DLD1 (cell line): ENCODE measurements around the gene GRM8.
"Not testable (repeated sequence)": the region's sequence is repeated elsewhere in the genome, so short reads cannot be mapped to it uniquely, and the experiment has no call there.

Experiments
- in situ Hi-C: cut with HindIII; loops from 2 replicates; pipeline ENCODE4 v1.10.0; 2017; ENCODE audit warnings: low sequenced_read_pairs

GRM8 gene

GRCh38 chr7:126685018-126685573 is 567.6 kb downstream of the GRM8 start:
- in situ Hi-C loops: no loop called here

GRCh38 chr7:126682176-126682575 is 570.6 kb downstream of the GRM8 start:
- in situ Hi-C loops: no loop called here

DNA sequence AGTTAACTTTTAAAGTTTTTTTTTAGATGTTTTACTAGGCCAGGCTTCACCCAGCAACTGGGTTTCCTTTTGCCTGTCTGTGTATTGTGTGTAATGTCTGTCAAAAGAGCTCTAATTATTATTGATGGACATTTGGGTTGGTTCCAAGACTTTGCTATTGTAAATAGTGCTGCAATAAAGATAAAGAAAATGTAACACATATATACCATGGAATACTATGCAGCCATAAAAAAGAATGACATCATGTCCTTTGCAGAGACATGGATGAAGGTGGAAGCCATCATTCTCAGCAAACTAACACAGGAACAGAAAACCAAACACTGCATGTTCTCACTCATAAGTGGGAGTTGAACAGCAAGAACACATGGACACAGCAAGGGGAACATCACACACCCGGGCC is 584.0 kb downstream of the GRM8 start:
- in situ Hi-C loops: not testable (repeated sequence)

- in situ Hi-C loops: no loop called here
These were observed 584.4 kb downstream of the GRM8 start for GRCh38 chr7:126668367-126668752.

DNA sequence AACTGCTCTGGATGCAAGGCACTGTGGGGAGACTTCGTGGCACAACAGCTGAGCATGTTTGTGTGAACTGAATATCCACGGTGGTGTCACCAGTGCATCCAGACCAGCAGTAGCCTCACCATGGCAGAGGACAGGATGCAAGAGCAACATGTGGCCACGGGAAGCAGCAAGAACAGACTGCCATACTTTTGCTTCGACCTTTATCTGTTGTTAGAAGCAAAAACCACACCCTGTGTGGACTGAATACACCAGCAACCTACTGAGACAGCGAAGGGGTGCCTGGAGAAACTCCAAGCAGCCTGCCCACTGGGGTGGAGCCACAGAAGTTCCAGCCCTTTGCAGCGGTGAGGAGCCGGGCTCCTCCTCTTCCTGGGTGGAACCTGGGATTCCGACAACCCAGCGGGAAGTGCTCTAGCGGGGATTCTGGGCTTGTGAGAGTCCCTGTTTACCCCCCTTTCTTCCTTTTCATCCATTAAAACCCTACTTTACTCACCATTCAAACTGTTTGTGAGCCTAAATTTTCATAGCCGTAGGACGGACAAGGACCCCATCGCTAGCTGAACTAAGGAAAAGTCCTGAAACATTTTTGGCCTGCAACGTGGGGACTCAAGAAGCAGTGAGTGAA is 584.9 kb downstream of the GRM8 start:
- in situ Hi-C loops: no loop called here

DNA sequence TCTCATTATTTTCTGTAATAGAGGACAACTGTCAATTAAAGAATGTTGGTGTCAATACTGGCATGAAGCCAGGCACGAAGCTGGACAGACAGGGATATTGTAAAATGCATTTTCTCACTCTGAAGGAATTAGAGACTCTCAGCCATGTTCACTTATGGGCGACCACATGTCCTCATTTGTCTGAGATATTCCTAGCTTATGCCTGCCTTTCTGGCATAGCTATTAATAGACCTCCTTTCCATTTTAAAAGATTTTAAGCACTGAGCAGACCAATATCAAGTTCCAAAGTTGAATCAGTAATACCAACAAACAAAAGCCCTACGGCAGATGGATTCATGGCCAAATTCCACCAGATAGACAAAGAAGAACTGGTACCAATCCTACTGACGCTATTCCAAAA is 589.9 kb downstream of the GRM8 start:
- in situ Hi-C loops: no loop called here

DNA sequence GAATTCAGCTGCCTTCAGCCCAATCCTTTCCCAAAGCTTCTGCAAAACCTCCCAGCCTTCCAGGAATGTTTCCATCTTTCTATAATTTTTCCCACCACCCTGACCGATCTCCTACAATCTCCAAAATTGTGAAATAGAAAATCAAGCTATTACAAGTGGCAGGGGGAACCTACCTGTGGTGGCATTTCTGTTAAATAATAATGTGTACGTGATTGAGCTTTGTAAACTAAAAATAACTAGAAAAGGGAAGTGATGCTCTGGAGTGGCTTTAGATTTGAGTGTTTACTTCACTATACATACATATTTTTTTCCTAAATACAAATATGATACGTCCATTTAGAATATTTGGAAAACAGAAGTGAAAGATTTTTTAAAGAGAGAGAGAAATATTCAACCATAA is 593.6 kb downstream of the GRM8 start:
- in situ Hi-C loops: no loop called here

DNA sequence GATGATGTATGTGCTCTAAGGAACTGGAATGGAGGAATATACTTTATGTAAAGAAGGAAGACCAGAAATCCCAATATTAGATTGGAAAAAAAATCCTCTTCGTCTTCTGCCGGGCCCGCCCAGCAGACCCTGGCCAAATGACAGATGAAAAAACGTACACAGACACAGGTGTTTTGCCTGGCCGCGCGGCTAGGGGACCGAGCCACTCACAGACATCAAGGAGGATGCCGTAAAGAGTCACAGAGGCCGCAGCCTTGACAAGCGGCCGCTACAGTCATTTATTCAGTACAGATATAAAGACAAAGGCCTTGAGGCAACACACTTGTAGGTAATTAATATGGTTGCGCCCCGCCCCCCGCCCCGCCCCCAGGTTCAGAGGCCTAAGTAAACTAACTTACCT is 594.1 kb downstream of the GRM8 start:
- in situ Hi-C loops: no loop called here

- in situ Hi-C loops: no loop called here
These were observed 595.0 kb downstream of the GRM8 start for GRCh38 chr7:126657599-126658358.

GRCh38 chr7:126657137-126657536 is 595.6 kb downstream of the GRM8 start:
- in situ Hi-C loops: no loop called here

DNA sequence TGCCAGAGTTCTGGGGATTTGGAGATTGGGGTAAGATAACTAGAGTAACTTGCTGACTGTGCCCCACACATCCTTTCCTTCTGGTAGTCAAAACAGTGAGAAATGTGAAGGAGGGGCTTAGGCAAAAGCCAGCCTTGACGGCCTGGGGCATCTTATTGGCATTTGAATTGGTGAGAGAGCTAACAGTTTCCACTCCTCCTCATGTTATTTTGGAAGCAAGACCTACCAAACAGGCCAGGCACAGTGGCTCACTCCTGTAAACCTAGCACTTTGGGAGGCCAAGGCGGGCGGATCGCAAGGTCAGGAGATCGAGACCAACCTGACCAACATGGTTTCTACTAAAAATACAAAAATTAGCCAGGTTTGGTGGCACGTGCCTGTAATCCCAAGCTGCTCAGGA is 596.6 kb downstream of the GRM8 start:
- in situ Hi-C loops: no loop called here

- in situ Hi-C loops: no loop called here
These were observed 615.2 kb downstream of the GRM8 start for GRCh38 chr7:126637538-126637937.

- in situ Hi-C loops: no loop called here
These were observed 617.2 kb downstream of the GRM8 start for GRCh38 chr7:126635545-126635944.

DNA sequence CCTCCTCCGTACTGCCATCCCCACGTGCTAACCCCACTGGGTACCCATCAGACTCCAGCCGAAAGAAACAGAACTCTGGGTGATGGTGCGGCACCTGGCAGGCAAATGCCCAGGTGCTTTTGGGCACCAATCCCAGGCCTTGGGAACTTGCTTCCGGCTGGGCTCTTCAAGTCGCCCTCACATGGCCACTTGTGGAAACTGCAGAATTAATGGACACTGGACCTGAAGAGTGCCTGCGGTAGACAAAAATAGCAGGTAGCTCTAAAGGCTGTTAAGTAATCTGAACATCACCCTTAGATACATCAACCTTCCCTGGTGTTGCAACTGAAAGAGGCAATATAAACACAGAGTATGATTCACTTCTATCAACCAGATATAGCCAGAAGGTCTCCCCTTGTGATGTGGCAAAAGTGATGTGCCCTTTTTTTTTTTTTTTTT is 644.4 kb downstream of the GRM8 start:
- in situ Hi-C loops: no loop called here

DNA sequence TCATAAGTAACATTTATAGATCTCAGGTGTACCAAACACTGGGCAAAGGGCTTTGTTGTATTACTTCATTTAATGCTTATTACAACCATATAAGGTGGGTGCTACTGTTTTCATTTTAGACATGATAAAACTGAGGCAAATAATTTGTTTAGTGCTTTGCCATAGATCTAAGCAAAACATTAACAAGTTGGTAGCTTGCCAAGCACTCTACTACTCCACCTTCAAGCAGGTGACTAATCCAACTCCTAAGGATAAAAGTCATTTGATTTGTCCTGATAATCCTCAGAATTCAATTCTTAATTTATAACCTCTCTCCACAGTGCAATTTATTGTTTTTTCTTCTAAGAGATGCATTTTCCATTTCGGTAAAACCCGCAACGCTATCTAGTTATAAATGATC is 646.4 kb downstream of the GRM8 start:
- in situ Hi-C loops: no loop called here

DNA sequence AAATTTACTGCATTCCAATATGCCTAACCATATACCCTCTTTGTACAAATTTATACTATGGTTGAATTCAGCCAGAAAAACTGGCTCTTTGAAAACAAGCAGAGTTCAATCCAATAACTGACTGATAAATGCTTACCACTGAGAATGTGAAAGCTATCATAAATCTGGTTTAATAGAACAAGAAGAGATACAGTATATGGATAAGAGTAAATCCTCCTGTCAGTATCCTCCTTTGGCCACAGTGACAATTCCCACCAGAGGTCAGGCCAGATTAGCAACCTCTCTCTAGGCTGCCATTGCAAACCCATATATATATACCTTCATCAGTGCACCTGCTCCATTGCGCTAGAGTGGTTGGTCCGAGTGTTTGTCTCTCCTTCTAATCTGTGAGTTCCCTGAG is 647.2 kb downstream of the GRM8 start:
- in situ Hi-C loops: no loop called here

DNA sequence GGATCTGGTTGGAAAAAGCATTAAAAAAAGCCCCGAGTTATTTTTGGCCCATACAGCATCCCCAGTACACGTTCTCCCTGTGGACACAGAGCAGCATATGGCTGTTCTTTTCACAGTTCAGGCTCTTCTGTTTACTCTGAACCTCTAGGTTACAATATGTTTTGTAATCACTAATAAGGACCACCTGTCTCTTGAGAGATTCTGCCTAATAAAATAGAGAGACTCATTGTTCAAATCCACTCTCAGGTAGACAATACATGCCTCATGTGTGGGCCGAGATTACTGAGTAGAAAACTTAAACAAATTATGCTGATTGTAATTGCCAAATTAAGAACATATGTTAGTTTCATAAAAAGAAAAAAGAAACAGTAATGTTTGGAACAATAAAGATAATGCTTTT is 647.7 kb downstream of the GRM8 start:
- in situ Hi-C loops: no loop called here

GRCh38 chr7:126589068-126589684 is 663.6 kb downstream of the GRM8 start:
- in situ Hi-C loops: no loop called here

DNA sequence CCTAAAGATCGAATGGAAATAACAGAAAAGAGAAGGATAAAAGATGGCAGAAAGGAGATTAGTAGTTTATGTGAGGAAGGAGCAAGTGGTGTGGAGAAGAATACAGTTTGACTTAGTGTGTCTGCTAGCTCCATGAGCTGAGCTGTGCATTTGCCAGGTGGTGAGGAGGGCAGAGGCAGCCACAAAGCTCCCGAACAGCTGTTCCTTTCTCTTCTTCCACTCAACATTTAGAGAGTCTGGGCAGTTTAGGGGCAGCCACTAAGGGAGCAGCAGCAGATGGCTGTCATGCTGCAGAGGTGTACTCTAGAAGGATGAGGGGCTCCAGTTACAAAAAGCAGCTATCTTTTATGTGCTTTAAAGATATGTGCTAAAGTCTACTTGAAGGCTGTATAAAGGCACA is 674.4 kb downstream of the GRM8 start:
- in situ Hi-C loops: no loop called here

- in situ Hi-C loops: no loop called here
These were observed 678.2 kb downstream of the GRM8 start for GRCh38 chr7:126574276-126575250.

GRCh38 chr7:126570845-126571244 is 681.9 kb downstream of the GRM8 start:
- in situ Hi-C loops: no loop called here
